Calu3 (cell line): ENCODE measurements around the gene SLCO2A1. TPM values are rescaled to one million over a fixed set of nuclear protein-coding genes. Genes with fewer than 3 reads are reported as not detected.

Experiments used
- Bru-seq: library from RNA; stranded (reverse); fragments of 400-500 nt; gene quantifications from one replicate; lab custom pipeline; 2021; lab: Mats Ljungman, UMichigan
- BruChase-seq, 2 experiments: library from RNA; stranded (reverse); fragments of 400-500 nt; gene quantifications; one replicate each; lab custom pipeline; 2021; lab: Mats Ljungman, UMichigan
- BruUV-seq: library from RNA; stranded (reverse); fragments of 400-500 nt; replicated peaks from 2 replicates; lab custom pipeline; 2021; lab: Mats Ljungman, UMichigan
- CTCF ChIA-PET: fragments of 300-600 bp; sonication (Branson Sonifier 250); formaldehyde crosslinking; loops from one replicate; lab custom pipeline; 2022; ENCODE audit warnings: antibody characterized with exemption; lab: Charles Lee
- DNase-seq: peaks from one replicate; pipeline ENCODE4 v3.0.0; 2022
- H3K27ac Mint-ChIP-seq: one replicate; pipeline ENCODE4 v1.8.0; 2022; ENCODE audit warnings: mixed read lengths; ENCODE audit not compliant: unreplicated experiment
- H3K27me3 Mint-ChIP-seq: one replicate; pipeline ENCODE4 v1.8.0; 2022; ENCODE audit warnings: mixed read lengths; ENCODE audit not compliant: unreplicated experiment
- H3K36me3 Mint-ChIP-seq: one replicate; pipeline ENCODE4 v1.8.0; 2022; ENCODE audit warnings: mild to moderate bottlenecking, moderate library complexity, mixed read lengths; ENCODE audit not compliant: insufficient read depth, unreplicated experiment
- H3K4me1 Mint-ChIP-seq: one replicate; pipeline ENCODE4 v1.8.0; 2022; ENCODE audit warnings: mild to moderate bottlenecking, low read depth, mixed read lengths; ENCODE audit not compliant: unreplicated experiment
- H3K4me3 Mint-ChIP-seq: one replicate; pipeline ENCODE4 v1.8.0; 2022; ENCODE audit warnings: mild to moderate bottlenecking, low read depth, moderate library complexity, mixed read lengths; ENCODE audit not compliant: unreplicated experiment
- H3K9me3 Mint-ChIP-seq: one replicate; pipeline ENCODE4 v1.8.0; 2022; ENCODE audit warnings: low read depth, mixed read lengths; ENCODE audit not compliant: unreplicated experiment
- CTCF ChIP-seq: fragments of 200-600 bp; IDR thresholded peaks from one replicate; pipeline ENCODE4 v1.8.0; 2022; ENCODE audit warnings: antibody characterized with exemption; ENCODE audit not compliant: unreplicated experiment
- intact Hi-C: fragments of 100-400 bp; cut with micrococcal nuclease; formaldehyde crosslinking; loops from one replicate; pipeline ENCODE4 v1.10.0; 2022; ENCODE audit not compliant: unreplicated experiment
- long read RNA-seq: library from polyadenylated mRNA; stranded (forward); transcript quantifications from one replicate; pipeline ENCODE4 v2.0.0, GENCODE V29; 2022
- total RNA-seq: library from RNA; stranded (reverse); gene quantifications from 2 replicates; pipeline ENCODE4 v1.2.3, GENCODE V29; 2022

Gene SLCO2A1
- total RNA-seq (not detected in 2 replicates), Bru-seq, nascent RNA (percentile 12 among the genes with signal in this experiment), BruChase-seq, experiment 1, labeled RNA remaining after a 6-hour chase (percentile 8 among the genes with signal in this experiment), BruChase-seq, experiment 2, labeled RNA remaining after a 2-hour chase (percentile 7 among the genes with signal in this experiment)
- long read RNA-seq, result 0 reads

- peaks cover 100% of the 10 kb centered on the region for H3K27me3 Mint-ChIP-seq
- no peak for TF ChIP-seq CTCF
- CTCF ChIA-PET, result no interaction called here
- H3K4me3 Mint-ChIP-seq, result peak within 1 kb of the TSS; percentile 71
- DNase-seq, result peak; percentile 38
- H3K4me1 Mint-ChIP-seq, result peaks cover 13% of the 10 kb centered on the region
- BruUV-seq, result no TSS peak
- intact Hi-C loops, result loop anchor here (2.0 kb wide), 1 partner anchor 87 kb away; no protein-coding TSS in a partner anchor
- H3K27ac Mint-ChIP-seq, result no peak within 1 kb of the TSS
- no peaks in the 10 kb centered on the region for H3K36me3 Mint-ChIP-seq
- H3K9me3 Mint-ChIP-seq, result no peaks in the 10 kb centered on the region
These were observed at the start of gene SLCO2A1 for GRCh38 chr3:134029734-134030378. Gene SLCO2A1 (minus strand): TSS chr3:134029925. CDS start chr3:134029802, 123 bp downstream.

GRCh38 chr3:134079111-134079547 lies 49.4 kb upstream of the SLCO2A1 start:
- CTCF ChIA-PET, result interaction anchor here (0.7 kb wide), 1 partner anchor 478 kb away, joined by 3 read pairs; no protein-coding TSS in a partner anchor

GRCh38 chr3:134078169-134078831 lies 48.6 kb upstream of the SLCO2A1 start:
- CTCF ChIA-PET, result no interaction called here
- no peak for TF ChIP-seq CTCF
- Mint-ChIP-seq H3K4me1 (no peaks in the 10 kb centered on the region), H3K27ac (no peak overlapping the region), H3K27me3 (peaks cover 61% of the 10 kb centered on the region), H3K4me3 (no peak overlapping the region), H3K36me3 (no peaks in the 10 kb centered on the region), H3K9me3 (peaks cover 3% of the 10 kb centered on the region)
- no peak for DNase-seq
- no TSS peak for BruUV-seq
- intact Hi-C loops, result no loop called here

More at GRCh38 chr3:134079111-134079547, 49.4 kb upstream of the SLCO2A1 start:
- no peak overlapping the region for H3K4me3 Mint-ChIP-seq
- no peaks in the 10 kb centered on the region for H3K36me3 Mint-ChIP-seq
- intact Hi-C loops, result no loop called here
- peaks cover 61% of the 10 kb centered on the region for H3K27me3 Mint-ChIP-seq
- no peak overlapping the region for H3K27ac Mint-ChIP-seq
- H3K9me3 Mint-ChIP-seq, result peaks cover 3% of the 10 kb centered on the region
- DNase-seq, result no peak
- BruUV-seq, result no TSS peak
- TF ChIP-seq CTCF, result no peak
- no peaks in the 10 kb centered on the region for H3K4me1 Mint-ChIP-seq

- Mint-ChIP-seq H3K36me3 (no peaks in the 10 kb centered on the region), H3K9me3 (peaks cover 3% of the 10 kb centered on the region), H3K27me3 (peaks cover 57% of the 10 kb centered on the region), H3K4me3 (no peak overlapping the region), H3K4me1 (no peaks in the 10 kb centered on the region), H3K27ac (no peak overlapping the region)
- BruUV-seq, result no TSS peak
- DNase-seq, result no peak
- CTCF ChIA-PET, result no interaction called here
- intact Hi-C loops, result no loop called here
- no peak for TF ChIP-seq CTCF
These were observed 48.0 kb upstream of the SLCO2A1 start for GRCh38 chr3:134077649-134078161.
